SK-N-SH (cell line): Measurements from ENCODE around the gene KCNC3. TPM values are rescaled to one million over a fixed set of nuclear protein-coding genes. Genes with fewer than 3 reads are reported as not detected.

Experiments
- CTCF ChIA-PET: fragments of 300-600, 350-600 bp; formaldehyde crosslinking; extraction: SDS; loops from one replicate; lab custom pipeline; 2021; lab: Yijun Ruan, JAX
- POLR2A ChIA-PET: fragments of 350-600 bp; sonication (Branson Sonifier 250); formaldehyde crosslinking; extraction: SDS; loops from one replicate; lab custom pipeline; 2020; ENCODE audit warnings: antibody characterized with exemption, inconsistent platforms; lab: Yijun Ruan, JAX
- DNase-seq: peaks from one replicate; pipeline ENCODE4 v3.0.0; 2012
- H2AFZ ChIP-seq: fragments of 200-600 bp; sonication (generic); 2 replicates; pipeline ENCODE4 v1.8.1; 2016; ENCODE audit warnings: antibody characterized with exemption, mild to moderate bottlenecking, low read depth
- H3F3A ChIP-seq: fragments of 200-600 bp; sonication (generic); replicated peaks from 2 replicates; pipeline ENCODE3; 2016; ENCODE audit warnings: antibody characterized with exemption, mild to moderate bottlenecking; ENCODE audit not compliant: insufficient read depth
- H3K27ac ChIP-seq, 2 experiments: fragments of 200-500 bp in 1 of 2; fragments of 200-600 bp in 1 of 2; sonication (Bioruptor generic) in 1 of 2; sonication (generic), shearing (Covaris generic) in 1 of 2; 2 replicates each; pipeline versions ENCODE4 v1.5.1 to v1.6.1; 2014 to 2016; ENCODE audit warnings: low read depth in 2 of 2, inconsistent platforms in 1 of 2, low read length in 1 of 2, mild to moderate bottlenecking in 1 of 2, mixed read lengths in 1 of 2
- H3K27me3 ChIP-seq: fragments of 200-600 bp; sonication (generic), shearing (Covaris generic); 2 replicates; pipeline ENCODE4 v1.6.1; 2016; ENCODE audit warnings: mixed run types; ENCODE audit not compliant: insufficient read depth
- H3K36me3 ChIP-seq, 2 experiments: fragments of 200-500 bp in 1 of 2; fragments of 200-600 bp in 1 of 2; sonication (Bioruptor generic) in 1 of 2; sonication (generic) in 1 of 2; replicated peaks in 1 of 2; 2 replicates each; pipeline versions ENCODE3 to v1.5.1; 2014 to 2016; ENCODE audit warnings: low read length in 1 of 2, mild to moderate bottlenecking in 1 of 2; ENCODE audit not compliant: insufficient read depth in 2 of 2, control insufficient read depth in 1 of 2
- H3K4me1 ChIP-seq, 2 experiments: fragments of 200-500 bp in 1 of 2; fragments of 200-600 bp in 1 of 2; sonication (Bioruptor generic) in 1 of 2; sonication (generic), shearing (Covaris generic) in 1 of 2; 2 replicates each; pipeline versions ENCODE4 v1.5.1 to v1.6.1; 2014 to 2016; ENCODE audit warnings: low read depth in 1 of 2, low read length in 1 of 2, mixed run types in 1 of 2; ENCODE audit not compliant: insufficient read depth in 2 of 2, control insufficient read depth in 1 of 2
- H3K4me2 ChIP-seq: fragments of 200-600 bp; sonication (generic), shearing (Covaris generic); 2 replicates; pipeline ENCODE4 v1.6.1; 2017; ENCODE audit warnings: mixed run types
- H3K4me3 ChIP-seq, 2 experiments: fragments of 200-500 bp in 1 of 2; fragments of 200-600 bp in 1 of 2; sonication (Bioruptor generic) in 1 of 2; sonication (generic), shearing (Covaris generic) in 1 of 2; 2 replicates each; pipeline versions ENCODE4 v1.5.1 to v1.8.1; 2014 to 2016; ENCODE audit warnings: low read depth in 2 of 2, inconsistent platforms in 1 of 2, low read length in 1 of 2, mild to moderate bottlenecking in 1 of 2, mixed read lengths in 1 of 2, moderate library complexity in 1 of 2
- H3K79me2 ChIP-seq: fragments of 200-600 bp; sonication (generic); 2 replicates; pipeline ENCODE4 v1.8.1; 2017; ENCODE audit warnings: mild to moderate bottlenecking; ENCODE audit not compliant: insufficient read depth
- H3K9ac ChIP-seq: fragments of 200-600 bp; sonication (generic); 2 replicates; pipeline ENCODE4 v1.6.1; 2017; ENCODE audit warnings: mixed run types
- H3K9me2 ChIP-seq: fragments of 200-600 bp; sonication (generic); 2 replicates; pipeline ENCODE4 v1.6.1; 2017; ENCODE audit warnings: mixed run types
- H3K9me3 ChIP-seq: fragments of 200-600 bp; sonication (generic); 2 replicates; pipeline ENCODE4 v1.6.1; 2017; ENCODE audit warnings: mixed run types, mild to moderate bottlenecking, moderate library complexity
- H4K20me1 ChIP-seq: fragments of 200-600 bp; sonication (generic); 2 replicates; pipeline ENCODE4 v1.6.1; 2017; ENCODE audit warnings: mild to moderate bottlenecking, mixed run types; ENCODE audit not compliant: insufficient read depth
- CHD2 ChIP-seq: fragments of 150-350 bp; IDR thresholded peaks from 2 replicates; pipeline ENCODE4 v1.6.1; 2018; ENCODE audit warnings: low read length; ENCODE audit not compliant: partially characterized antibody
- ELF1 ChIP-seq: IDR thresholded peaks from 2 replicates; pipeline ENCODE4 v1.4.0; 2012
- FOXJ3 ChIP-seq: sonication (generic); formaldehyde crosslinking; IDR thresholded peaks from 2 replicates; pipeline ENCODE4 v1.5.1; 2020; ENCODE audit warnings: mild to moderate bottlenecking, missing genetic modification reagents
- FOXM1 ChIP-seq: IDR thresholded peaks from 2 replicates; pipeline ENCODE4 v1.4.0; 2012; ENCODE audit warnings: low read depth, mild to moderate bottlenecking
- GATA2 ChIP-seq: sonication (generic); formaldehyde crosslinking; IDR thresholded peaks from 2 replicates; pipeline ENCODE4 v1.5.0; 2020; ENCODE audit warnings: mild to moderate bottlenecking, missing genetic modification reagents
- IRF3 ChIP-seq: fragments of 150-350 bp; IDR thresholded peaks from 2 replicates; pipeline ENCODE4 v1.6.1; 2016; ENCODE audit warnings: mild to moderate bottlenecking, low read depth, low read length
- JUND ChIP-seq: IDR thresholded peaks from 2 replicates; pipeline ENCODE4 v1.4.0; 2012
- MEF2A ChIP-seq: IDR thresholded peaks from 2 replicates; pipeline ENCODE4 v1.4.0; 2012; ENCODE audit warnings: low read depth, borderline replicate concordance
- NRF1 ChIP-seq: IDR thresholded peaks from 2 replicates; pipeline ENCODE4 v1.6.1; 2012; ENCODE audit warnings: low read depth, mild to moderate bottlenecking, low read length
- POLR2AphosphoS5 ChIP-seq: IDR thresholded peaks from 2 replicates; pipeline ENCODE4 v1.6.1; 2012; ENCODE audit warnings: low read depth, low read length
- RFX5 ChIP-seq: IDR thresholded peaks from 2 replicates; pipeline ENCODE4 v1.6.1; 2012; ENCODE audit warnings: mild to moderate bottlenecking, improper control_type of control experiment, low read length
- RXRA ChIP-seq: IDR thresholded peaks from 2 replicates; pipeline ENCODE4 v1.4.0; 2012; ENCODE audit warnings: low read depth, mild to moderate bottlenecking, borderline replicate concordance
- SMC3 ChIP-seq: IDR thresholded peaks from 2 replicates; pipeline ENCODE4 v1.6.1; 2012; ENCODE audit warnings: low read depth, low read length, improper control_type of control experiment
- TCF12 ChIP-seq: IDR thresholded peaks from 2 replicates; pipeline ENCODE4 v1.4.0; 2012
- TEAD4 ChIP-seq: IDR thresholded peaks from 2 replicates; pipeline ENCODE4 v1.4.0; 2012; ENCODE audit warnings: mild to moderate bottlenecking, borderline replicate concordance; ENCODE audit not compliant: insufficient read depth
- USF1 ChIP-seq: IDR thresholded peaks from 2 replicates; pipeline ENCODE4 v1.4.0; 2012; ENCODE audit warnings: low read depth, borderline replicate concordance
- YY1 ChIP-seq: IDR thresholded peaks from 2 replicates; pipeline ENCODE4 v1.4.0; 2012; ENCODE audit warnings: low read depth, mild to moderate bottlenecking
- ZBTB33 ChIP-seq: IDR thresholded peaks from 2 replicates; pipeline ENCODE4 v1.4.0; 2012; ENCODE audit warnings: low read depth, borderline replicate concordance
- WGBS: methylation state at CpG from one replicate; pipeline ENCODE4 v1.1.6; 2017; ENCODE audit warnings: low lambda C conversion rate; 5-methylcytosine and 5-hydroxymethylcytosine counted together
- polyA plus RNA-seq, 3 experiments: library from polyadenylated mRNA; depleted of rRNA; stranded (reverse); fragments of >200 nt; gene quantifications; 2 replicates each; pipeline ENCODE4 v1.2.3, GENCODE V29; 2012

Gene KCNC3
- polyA plus RNA-seq, 1 of the 3 experiments (the other 2 are of a cell fraction), result 0.30 TPM

- Histone ChIP-seq H3K9me3 (no peaks in the 10 kb centered on the region), H3K27ac (no peak overlapping the region), H3K4me2 (no peak overlapping the region), H3K9ac (no peak overlapping the region), H3K4me3 (no peak overlapping the region), H3K27me3 (peaks cover 16% of the 10 kb centered on the region; the same call in 1 of the 2 replicates), H3K36me3 (no peaks in the 10 kb centered on the region), H2AFZ (no peak overlapping the region), H3K79me2 (no peaks in the 10 kb centered on the region), H3F3A (no peaks in the 10 kb centered on the region), H4K20me1 (0 out of 2 replicates have a peak, but pooled peaks cover 3% of the 10 kb centered on the region), H3K4me1 (peaks cover 0 to 18% of the 10 kb centered on the region in 2 experiments; a peak in 1 of 4 replicates), H3K9me2 (no peaks in the 10 kb centered on the region)
- TF ChIP-seq TEAD4, result no peak
- TF ChIP-seq FOXJ3 (CRISPR knock-in tag), result no peak
- no peak for TF ChIP-seq RFX5
- TF ChIP-seq YY1, result no peak
- no peak for TF ChIP-seq NRF1
- no peak for TF ChIP-seq ZBTB33
- no peak for TF ChIP-seq GATA2 (CRISPR knock-in tag)
- TF ChIP-seq IRF3, result no peak
- TF ChIP-seq POLR2AphosphoS5, result no peak
- TF ChIP-seq JUND, result no peak
- TF ChIP-seq SMC3, result no peak
- no peak for TF ChIP-seq CHD2
- no peak for TF ChIP-seq MEF2A
- TF ChIP-seq TCF12, result no peak
- TF ChIP-seq ELF1, result no peak
- TF ChIP-seq RXRA, result no peak
- no peak for TF ChIP-seq USF1
- TF ChIP-seq FOXM1, result no peak
- 81% methylated on average over 39 of the region's 55 CpGs for WGBS
- no peak for DNase-seq
- CTCF ChIA-PET, result no interaction called here
- POLR2A ChIA-PET, result no interaction called here
Observed at GRCh38 chr19:50322931-50323781, 6.0 kb downstream of the KCNC3 start.
